EH (cell line): Measurements from ENCODE around the gene MPRIP.

Source experiments
- DNase-seq: peaks from one replicate; pipeline ENCODE4 v3.0.0-alpha.2; 2015; ENCODE audit warnings: low read depth

The MPRIP gene

GRCh38 chr17:17050346-17051345 lies 8.4 kb downstream of the MPRIP start:
- DNase-seq = no peak

- no peak for DNase-seq
Observed at GRCh38 chr17:17051380-17051779, 9.1 kb downstream of the MPRIP start.

GRCh38 chr17:17051791-17052461 lies 9.7 kb downstream of the MPRIP start:
- peak; percentile 62 for DNase-seq

GRCh38 chr17:17052462-17053221 lies 10.4 kb downstream of the MPRIP start:
- no peak for DNase-seq

GRCh38 chr17:17053446-17054379 lies 11.5 kb downstream of the MPRIP start:
- no peak for DNase-seq

GRCh38 chr17:17054636-17055035 lies 12.4 kb downstream of the MPRIP start:
- DNase-seq = no peak

GRCh38 chr17:17055286-17056155 lies 13.3 kb downstream of the MPRIP start:
- peak; percentile 51 for DNase-seq

- DNase-seq = peak; percentile 78
Observed at GRCh38 chr17:17056156-17056539, 13.9 kb downstream of the MPRIP start.

- DNase-seq = no peak
Observed at GRCh38 chr17:17057057-17057551, 14.8 kb downstream of the MPRIP start.

- DNase-seq = no peak
Observed at GRCh38 chr17:17058304-17058703, 16.0 kb downstream of the MPRIP start.

- DNase-seq = no peak
Observed at GRCh38 chr17:17059301-17059890, 17.1 kb downstream of the MPRIP start.

GRCh38 chr17:17060001-17060922 lies 18.0 kb downstream of the MPRIP start:
- DNase-seq = no peak

GRCh38 chr17:17060930-17061329 lies 18.7 kb downstream of the MPRIP start:
- DNase-seq = no peak

GRCh38 chr17:17061516-17061915 lies 19.3 kb downstream of the MPRIP start:
- no peak for DNase-seq

GRCh38 chr17:17062356-17062755 lies 20.1 kb downstream of the MPRIP start:
- no peak for DNase-seq

GRCh38 chr17:17062866-17063265 lies 20.6 kb downstream of the MPRIP start:
- DNase-seq = no peak

- peak; percentile 61 for DNase-seq
Observed at GRCh38 chr17:17063546-17064122, 21.4 kb downstream of the MPRIP start.

- DNase-seq = no peak
Observed at GRCh38 chr17:17064322-17064721, 22.1 kb downstream of the MPRIP start.
